Germinal center (tissue), 1 donor: ENCODE data around the gene CHST14.

Experiments used
- DNase-seq: peaks from one replicate; pipeline ENCODE4 v3.0.0; 2012; ENCODE audit warnings: mixed read lengths, low spot score

CHST14 gene, protein sequence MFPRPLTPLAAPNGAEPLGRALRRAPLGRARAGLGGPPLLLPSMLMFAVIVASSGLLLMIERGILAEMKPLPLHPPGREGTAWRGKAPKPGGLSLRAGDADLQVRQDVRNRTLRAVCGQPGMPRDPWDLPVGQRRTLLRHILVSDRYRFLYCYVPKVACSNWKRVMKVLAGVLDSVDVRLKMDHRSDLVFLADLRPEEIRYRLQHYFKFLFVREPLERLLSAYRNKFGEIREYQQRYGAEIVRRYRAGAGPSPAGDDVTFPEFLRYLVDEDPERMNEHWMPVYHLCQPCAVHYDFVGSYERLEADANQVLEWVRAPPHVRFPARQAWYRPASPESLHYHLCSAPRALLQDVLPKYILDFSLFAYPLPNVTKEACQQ

GRCh38 chr15:40470423-40471104, at the start of gene CHST14:
Gene CHST14 (plus strand): TSS chr15:40470984. CDS start chr15:40471214, 230 bp downstream.
- peak; percentile 84 for DNase-seq

DNA sequence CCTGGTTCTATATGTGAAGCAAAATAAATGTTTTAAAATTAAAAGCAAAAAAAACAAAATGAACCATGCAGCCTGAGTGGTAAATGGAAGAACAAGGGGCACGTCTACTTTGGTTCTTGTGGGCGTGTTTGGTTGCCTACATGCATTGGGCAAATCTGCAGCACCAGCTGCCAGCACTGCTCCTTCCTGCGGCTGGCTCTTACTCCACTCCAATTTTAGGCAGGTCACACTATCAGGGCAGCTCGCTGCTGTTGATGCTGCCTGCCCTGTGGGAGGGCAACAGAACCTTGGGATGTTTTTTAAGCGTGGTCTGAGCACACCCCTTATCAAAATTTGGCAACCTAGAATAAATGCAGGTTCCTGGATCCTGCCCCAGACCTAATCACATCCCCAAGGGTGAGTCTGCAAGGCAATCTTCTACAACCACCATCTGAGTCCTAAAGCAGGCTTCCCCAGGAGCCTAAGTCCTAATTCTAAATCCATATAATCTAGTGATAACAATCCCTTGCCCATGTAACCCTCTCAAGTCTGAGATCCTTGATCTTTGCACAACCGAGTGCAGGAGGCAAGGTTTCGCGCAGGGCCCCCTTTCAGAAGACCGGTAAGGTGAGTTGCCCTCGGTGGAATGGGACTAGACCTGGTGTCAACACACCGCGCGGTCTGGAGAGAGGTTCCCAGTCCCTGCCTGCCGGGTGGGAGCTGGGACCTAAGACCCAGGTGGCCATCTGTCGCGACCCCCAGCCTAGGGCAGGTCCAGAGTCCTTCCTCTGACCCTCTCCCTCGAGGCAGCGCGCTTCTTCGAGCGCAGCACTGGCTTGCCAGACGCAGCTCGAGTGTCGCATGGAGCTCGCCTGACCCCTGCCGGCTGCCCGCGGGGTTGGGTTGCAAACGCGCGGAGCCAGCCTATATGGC, 49.3 kb upstream of the CHST14 start:
- DNase-seq, result peak; percentile 82

GRCh38 chr15:40424483-40425115, 46.2 kb upstream of the CHST14 start:
- DNase-seq, result no peak

GRCh38 chr15:40425681-40426080, 45.1 kb upstream of the CHST14 start:
- no peak for DNase-seq

GRCh38 chr15:40427188-40427587, 43.6 kb upstream of the CHST14 start:
- DNase-seq, result no peak

DNA sequence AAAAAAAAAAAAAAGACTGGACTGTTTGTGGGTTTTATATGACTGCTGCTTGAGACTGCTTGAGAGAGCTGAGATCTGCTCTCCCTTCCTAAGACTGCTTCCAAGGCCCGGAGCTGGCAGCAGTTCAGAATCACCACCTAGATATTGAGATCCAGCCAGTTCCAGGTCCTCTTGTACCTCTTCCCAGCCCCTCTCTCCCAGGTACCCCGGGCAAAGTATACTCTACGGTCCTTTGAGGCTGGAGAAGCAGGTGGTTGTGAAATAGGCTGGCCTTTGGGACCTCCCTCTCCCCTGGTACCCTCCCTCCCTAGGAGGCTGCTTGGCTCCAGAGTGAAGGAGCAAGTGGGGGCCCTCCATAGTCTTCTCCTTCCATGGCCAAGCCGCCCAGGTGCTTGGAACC, 42.6 kb upstream of the CHST14 start:
- DNase-seq, result no peak

GRCh38 chr15:40429068-40429710, 41.6 kb upstream of the CHST14 start:
- no peak for DNase-seq

GRCh38 chr15:40430271-40430805, 40.4 kb upstream of the CHST14 start:
- no peak for DNase-seq

GRCh38 chr15:40435023-40435709, 35.6 kb upstream of the CHST14 start:
- no peak for DNase-seq

DNA sequence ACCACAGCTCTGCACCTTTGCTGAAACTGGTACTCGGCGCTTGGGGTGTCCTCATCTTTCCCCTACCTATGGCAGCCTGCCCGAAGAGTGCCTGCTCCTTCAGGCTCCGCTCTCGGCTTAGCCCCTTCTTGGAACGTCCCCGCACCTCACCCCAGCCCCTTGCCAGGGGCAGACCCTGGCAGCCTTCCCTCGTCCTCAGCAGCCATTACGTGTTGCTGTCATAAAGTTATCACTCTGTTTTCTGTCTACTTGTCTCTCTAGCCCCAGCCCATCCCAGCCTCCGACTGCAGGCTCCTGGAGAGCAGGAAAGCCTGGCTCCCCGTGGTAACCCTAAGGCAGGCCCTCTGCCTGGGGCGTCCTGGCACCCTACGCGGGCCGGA, 35.1 kb upstream of the CHST14 start:
- DNase-seq, result no peak

DNA sequence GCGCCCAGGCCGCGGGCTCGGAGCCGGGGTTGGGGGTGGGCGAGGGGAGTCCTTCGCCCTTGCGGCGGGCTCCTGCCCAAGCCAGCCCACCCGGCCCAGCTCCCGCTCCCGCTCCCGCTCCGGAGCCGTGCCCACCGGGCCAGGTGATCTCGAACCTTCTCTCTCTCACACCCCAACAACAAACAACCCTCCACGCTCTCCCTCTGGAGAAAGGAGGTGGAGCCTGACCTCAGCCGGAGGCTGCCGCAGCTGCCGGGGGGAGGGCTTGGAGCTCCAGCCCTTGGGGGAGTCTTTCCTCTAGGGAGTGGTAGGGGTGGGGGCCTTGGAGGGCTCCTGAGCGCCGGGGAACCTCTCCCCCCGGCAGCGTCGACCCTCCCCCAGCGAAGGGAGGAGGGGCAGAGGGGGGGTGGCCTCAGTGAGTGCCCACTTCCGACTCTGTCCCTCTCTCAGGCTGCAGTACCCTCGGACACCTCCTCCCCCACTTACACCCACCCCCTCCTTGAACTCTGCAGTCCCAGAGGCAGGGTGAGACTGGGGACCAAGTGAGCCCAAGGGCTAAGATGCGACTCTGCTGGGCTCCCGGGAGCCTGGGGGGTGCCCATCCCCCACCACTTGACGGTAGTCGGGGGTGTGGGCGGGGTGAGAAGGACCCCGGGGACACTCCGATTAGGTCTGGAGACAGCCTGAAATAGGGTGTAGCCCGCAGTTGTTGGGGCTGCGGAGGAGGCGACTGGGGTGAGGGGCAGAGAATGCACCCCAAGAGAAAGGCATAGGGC, 34.5 kb upstream of the CHST14 start:
- peak; percentile 29 for DNase-seq

DNA sequence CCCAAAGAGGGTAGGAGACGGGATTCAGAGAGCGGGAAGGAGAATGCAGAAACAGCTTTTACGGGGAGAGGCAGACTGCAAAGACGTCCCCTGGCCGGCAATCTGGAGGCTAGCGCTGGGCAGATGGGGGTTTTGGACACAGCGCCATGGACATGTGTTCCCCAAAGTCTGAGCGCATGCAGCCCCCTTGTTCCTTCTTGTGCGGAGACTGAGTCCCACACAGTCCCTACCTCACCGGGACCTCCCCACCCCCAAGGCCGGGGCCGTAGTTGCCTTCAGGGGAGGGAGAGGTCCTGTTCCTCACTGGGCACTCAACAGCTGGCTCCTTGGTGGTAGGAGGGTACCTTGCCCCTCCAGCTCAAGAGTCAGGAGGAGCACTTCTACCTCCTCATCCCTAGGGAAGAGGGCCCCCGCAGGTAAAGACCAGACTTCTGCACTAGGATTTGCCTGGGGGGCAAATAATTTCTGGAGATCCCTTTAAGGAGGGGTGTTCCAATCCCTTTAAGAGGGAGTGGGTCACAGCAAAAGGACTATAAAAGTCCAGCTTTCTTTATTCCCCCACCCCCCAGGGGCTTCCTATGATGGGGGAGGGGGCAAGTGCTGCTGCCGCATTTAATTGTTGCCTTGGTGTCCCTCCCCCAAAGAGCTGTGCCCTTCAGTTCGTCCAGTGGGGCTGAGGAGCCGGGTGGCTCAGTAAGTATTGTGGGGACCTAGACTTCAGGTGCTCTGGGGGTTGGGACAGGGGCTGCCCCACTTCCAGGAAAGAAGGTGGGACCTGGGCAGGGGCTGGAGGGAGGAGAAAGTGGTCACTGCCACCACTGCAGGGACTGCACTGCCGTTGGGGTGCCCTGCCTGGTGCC, 33.7 kb upstream of the CHST14 start:
- DNase-seq, result no peak

GRCh38 chr15:40437752-40438687, 32.8 kb upstream of the CHST14 start:
- DNase-seq, result no peak

- DNase-seq, result no peak
Measured at GRCh38 chr15:40438712-40439111, 32.1 kb upstream of the CHST14 start.

- DNase-seq, result no peak
Measured at GRCh38 chr15:40439461-40439959, 31.3 kb upstream of the CHST14 start.

- DNase-seq, result peak; percentile 32
Measured at GRCh38 chr15:40439960-40440742, 30.6 kb upstream of the CHST14 start.
